Ovary (tissue), 9 donors: ENCODE results near the gene PKD1L1. TPM values are rescaled to one million over a fixed set of nuclear protein-coding genes. Genes with fewer than 3 reads are reported as not detected.

Source experiments
- DNase-seq, 5 donors: peaks; one replicate each; pipeline ENCODE4 v3.0.0-alpha.2; 2019 to 2020
- H3K27ac ChIP-seq, 2 donors: fragments of 200-600 bp; one replicate each; pipeline versions ENCODE4 v1.5.1 to v1.8.0; 2019 to 2022
- H3K27me3 ChIP-seq: fragments of 200-600 bp; one replicate; pipeline ENCODE4 v1.8.0; 2022
- H3K36me3 ChIP-seq: fragments of 200-600 bp; sonication (generic); one replicate; pipeline ENCODE4 v1.5.1; 2019
- H3K4me1 ChIP-seq: one replicate; pipeline ENCODE4 v1.8.1; 2013; ENCODE audit warnings: mild to moderate bottlenecking, moderate library complexity; ENCODE audit not compliant: insufficient read depth
- H3K4me3 ChIP-seq: fragments of 200-600 bp; sonication (generic); one replicate; pipeline ENCODE4 v1.5.1; 2017
- H3K9me3 ChIP-seq, 2 donors: fragments of 200-600 bp in 1 of 2; sonication (generic) in 1 of 2; one replicate each; pipeline versions ENCODE4 v1.5.1 to v1.8.1; 2013 to 2019; ENCODE audit warnings: mild to moderate bottlenecking in 1 of 2, moderate library complexity in 1 of 2
- EP300 ChIP-seq: sonication (generic); formaldehyde crosslinking; IDR thresholded peaks from one replicate; pipeline ENCODE4 v1.6.1; 2017; ENCODE audit warnings: antibody characterized with exemption
- POLR2A ChIP-seq: fragments of 450-650 bp; IDR thresholded peaks from one replicate; pipeline ENCODE4 v1.6.1; 2017; ENCODE audit warnings: antibody characterized with exemption, mild to moderate bottlenecking, moderate library complexity
- WGBS, 3 donors: extraction: QIAGEN DNeasy Blood & Tissue Kit in 1 of 3; methylation state at CpG; one replicate each; pipeline versions ENCODE4 v1.1.5 to v1.1.7; 2013 to 2017; 5-methylcytosine and 5-hydroxymethylcytosine counted together
- intact Hi-C, 4 donors: fragments of 100-400 bp; cut with DNase I; formaldehyde crosslinking; loops; one replicate each; pipeline versions ENCODE4 v1.11.0 to v1.15.1; 2022 to 2023
- polyA plus RNA-seq, 2 donors: library from polyadenylated mRNA; stranded (reverse); fragments of 200-250 nt in 1 of 2; fragments of 350-450 nt in 1 of 2; fragmentation: Illumina TruSeq in 1 of 2; extraction: RNeasy Lipid Tissue Mini Kit (QIAGEN cat#74804) in 1 of 2; gene quantifications; one replicate each; pipeline ENCODE4 v1.2.3, GENCODE V29; 2013 to 2014
- total RNA-seq, 7 donors: library from RNA; depleted of rRNA in 2 of 7; stranded (reverse); fragments of >200 nt in 2 of 7; fragmentation: NEBNext Ultra II Directional in 3 of 7; extraction: Animal tissue kit (Norgen Biotek cat#: 25700) in 3 of 7; gene quantifications; one replicate each; pipeline versions ENCODE4 v1.1.0 to v1.2.4, GENCODE V29; 2016 to 2023
- TF ChIP-seq, protein P1 (sequence below), 3 donors: fragments of 450-650 bp in 2 of 3; fragments of 200-600 bp in 1 of 3; IDR thresholded peaks; one replicate each; pipeline versions ENCODE4 v1.5.1 to v1.8.0; 2016 to 2022; ENCODE audit warnings: antibody characterized with exemption in 3 of 3, mild to moderate bottlenecking in 1 of 3
- donor health status: DM: no; HTN: no; CAD: no; lungs with moderate emphysema.
- donor health status: DM: no; HTN: no; CAD: no.
- donor health status: Bipolar disorder and iron deficiency.
- donor health status: DM: yes; HTN: yes; CAD: no.
- donor health status: DM: no; HTN: no; CAD: no.
- donor health status: DM: yes; HTN: yes; CAD: no.

Gene PKD1L1
- total and polyA plus RNA-seq, 9 donors: 0.11 to 0.48 (median 0.22) TPM

- 91 to 95% (median 94%) methylated on average over 10 of the region's 10 CpGs for WGBS, 3 donors
- intact Hi-C loops: no loop called here
- Histone ChIP-seq H3K9me3 (no peaks in the 10 kb centered on the region), H3K27me3 (no peaks in the 10 kb centered on the region), H3K36me3 (no peaks in the 10 kb centered on the region), H3K4me3 (no peak overlapping the region), H3K27ac (no peak overlapping the region), H3K4me1 (no peaks in the 10 kb centered on the region)
- DNase-seq: no peak
- TF ChIP-seq EP300 (no peak), POLR2A (no peak)
- TF ChIP-seq, protein P1, sequence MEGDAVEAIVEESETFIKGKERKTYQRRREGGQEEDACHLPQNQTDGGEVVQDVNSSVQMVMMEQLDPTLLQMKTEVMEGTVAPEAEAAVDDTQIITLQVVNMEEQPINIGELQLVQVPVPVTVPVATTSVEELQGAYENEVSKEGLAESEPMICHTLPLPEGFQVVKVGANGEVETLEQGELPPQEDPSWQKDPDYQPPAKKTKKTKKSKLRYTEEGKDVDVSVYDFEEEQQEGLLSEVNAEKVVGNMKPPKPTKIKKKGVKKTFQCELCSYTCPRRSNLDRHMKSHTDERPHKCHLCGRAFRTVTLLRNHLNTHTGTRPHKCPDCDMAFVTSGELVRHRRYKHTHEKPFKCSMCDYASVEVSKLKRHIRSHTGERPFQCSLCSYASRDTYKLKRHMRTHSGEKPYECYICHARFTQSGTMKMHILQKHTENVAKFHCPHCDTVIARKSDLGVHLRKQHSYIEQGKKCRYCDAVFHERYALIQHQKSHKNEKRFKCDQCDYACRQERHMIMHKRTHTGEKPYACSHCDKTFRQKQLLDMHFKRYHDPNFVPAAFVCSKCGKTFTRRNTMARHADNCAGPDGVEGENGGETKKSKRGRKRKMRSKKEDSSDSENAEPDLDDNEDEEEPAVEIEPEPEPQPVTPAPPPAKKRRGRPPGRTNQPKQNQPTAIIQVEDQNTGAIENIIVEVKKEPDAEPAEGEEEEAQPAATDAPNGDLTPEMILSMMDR (IDR thresholded peaks at IDR 0.05): no peak
These were observed 12.9 kb downstream of the PKD1L1 start for GRCh38 chr7:47935336-47935735.

- intact Hi-C loops: no loop called here
- no peak overlapping the region for H3K4me3 ChIP-seq
- no peaks in the 10 kb centered on the region for H3K9me3 ChIP-seq
- H3K4me1 ChIP-seq: no peaks in the 10 kb centered on the region
- no peak for DNase-seq
- no peaks in the 10 kb centered on the region for H3K27me3 ChIP-seq
- no peaks in the 10 kb centered on the region for H3K36me3 ChIP-seq
- WGBS, 3 donors: 81 to 89% (median 82%) methylated on average over 6 of the region's 6 CpGs
- no peak overlapping the region for H3K27ac ChIP-seq
- TF ChIP-seq POLR2A (no peak), EP300 (no peak)
- TF ChIP-seq, protein P1 (IDR thresholded peaks at IDR 0.05): no peak
These were observed 13.4 kb downstream of the PKD1L1 start for GRCh38 chr7:47934831-47935230.

DNA sequence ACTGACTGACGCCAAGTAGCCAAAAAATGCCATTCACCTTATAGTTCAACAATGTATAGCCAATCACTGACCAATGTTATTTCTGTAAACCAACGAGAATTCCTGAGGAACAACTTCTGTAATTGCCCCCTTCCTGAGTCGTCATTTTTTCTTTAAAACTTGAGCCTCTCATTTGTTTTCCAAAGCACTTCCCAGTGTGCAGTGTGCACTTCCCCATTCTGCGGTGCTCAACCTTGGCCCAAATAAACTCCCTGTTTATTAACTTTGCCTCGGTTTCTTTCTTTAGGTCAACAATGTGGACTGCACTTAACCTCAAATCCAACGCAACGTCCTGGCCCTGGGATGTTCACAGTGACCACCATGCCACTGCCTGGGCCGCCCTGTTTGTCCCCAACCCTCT lies 15.1 kb downstream of the PKD1L1 start:
- TF ChIP-seq, protein P1 (IDR thresholded peaks at IDR 0.05): no peak
- TF ChIP-seq EP300 (no peak), POLR2A (no peak)
- intact Hi-C loops: loop anchor here in 1 of 4 donors (1.0 kb wide), 1 partner anchor 25 kb away; no protein-coding TSS in a partner anchor
- Histone ChIP-seq H3K4me1 (no peaks in the 10 kb centered on the region), H3K9me3 (no peaks in the 10 kb centered on the region), H3K36me3 (no peaks in the 10 kb centered on the region), H3K27me3 (no peaks in the 10 kb centered on the region), H3K4me3 (no peak overlapping the region), H3K27ac (no peak overlapping the region)
- no peak for DNase-seq
- WGBS, 3 donors: 83 to 88% (median 86%) methylated on average over 8 of the region's 8 CpGs

DNA sequence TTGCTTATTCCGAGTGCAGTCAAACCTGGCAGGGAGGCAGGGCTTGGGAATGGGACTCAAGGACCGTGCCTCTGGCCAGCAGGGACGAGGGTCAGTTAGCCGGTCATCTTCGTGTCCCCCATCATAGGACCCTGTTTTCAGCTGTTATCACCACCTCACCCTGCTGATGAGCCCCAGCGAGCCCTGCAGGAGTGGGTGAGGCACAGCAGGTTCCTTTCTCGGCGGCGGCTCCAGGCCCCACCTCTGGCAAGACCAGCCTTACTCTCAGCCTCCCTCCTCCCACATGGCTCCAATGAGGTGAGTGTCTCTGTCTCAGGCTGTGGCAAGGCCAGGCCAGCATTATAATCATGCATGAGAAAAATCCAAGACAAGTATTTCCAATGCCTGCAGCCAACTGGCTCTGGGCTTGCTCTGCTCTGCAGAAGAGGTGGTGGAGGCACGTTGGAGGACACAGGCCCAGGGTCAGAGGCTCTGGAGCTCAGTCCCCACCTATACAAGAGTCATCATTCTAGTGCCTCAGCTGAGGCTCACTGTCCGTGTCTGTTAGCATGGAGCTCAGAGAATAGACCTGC lies 15.7 kb downstream of the PKD1L1 start:
- no peak for DNase-seq
- H3K27ac ChIP-seq: no peak overlapping the region
- H3K4me3 ChIP-seq: no peak overlapping the region
- intact Hi-C loops: loop anchor here in 1 of 4 donors (1.0 kb wide), 1 partner anchor 24 kb away; no protein-coding TSS in a partner anchor
- no peaks in the 10 kb centered on the region for H3K9me3 ChIP-seq
- 86 to 91% (median 90%) methylated on average over 11 of the region's 11 CpGs for WGBS, 3 donors
- no peaks in the 10 kb centered on the region for H3K4me1 ChIP-seq
- no peaks in the 10 kb centered on the region for H3K27me3 ChIP-seq
- H3K36me3 ChIP-seq: no peaks in the 10 kb centered on the region
- no peak for TF ChIP-seq EP300
- TF ChIP-seq POLR2A: no peak
- TF ChIP-seq, protein P1 (IDR thresholded peaks at IDR 0.05): no peak
